WTC11 (cell line): ENCODE results near the gene C16orf90. TPM values are rescaled to one million over a fixed set of nuclear protein-coding genes. Genes with fewer than 3 reads are reported as not detected.

Experiments used
- ATAC-seq: fragments of 200-7000 bp; cut with Tn5 transposase; 2 replicates; pipeline ENCODE4 v1.10.0; 2021; ENCODE audit warnings: mild to moderate bottlenecking, moderate library complexity
- Bru-seq: library from RNA; stranded (reverse); fragments of 400-500 nt; gene quantifications from one replicate; lab custom pipeline; 2021; lab: Mats Ljungman, UMichigan
- CTCF ChIA-PET: fragments of 300-600 bp; sonication (Branson Sonifier 250); formaldehyde crosslinking; loops from one replicate; lab custom pipeline; 2021; ENCODE audit warnings: antibody characterized with exemption; lab: Charles Lee
- POLR2A ChIA-PET: fragments of 350-600 bp; sonication (Branson Sonifier 250); formaldehyde crosslinking; loops from one replicate; lab custom pipeline; 2021; ENCODE audit warnings: antibody characterized with exemption; lab: Charles Lee
- DNase-seq: peaks from one replicate; pipeline ENCODE4 v3.0.0; 2021; ENCODE audit warnings: low spot score
- H3K27ac Mint-ChIP-seq: 2 replicates; pipeline ENCODE4 v1.8.0; 2021; ENCODE audit warnings: mixed read lengths
- H3K27me3 Mint-ChIP-seq: 2 replicates; pipeline ENCODE4 v1.8.0; 2021; ENCODE audit warnings: low read depth, mild to moderate bottlenecking, moderate library complexity, mixed read lengths
- H3K36me3 Mint-ChIP-seq: 2 replicates; pipeline ENCODE4 v1.8.0; 2021; ENCODE audit warnings: mixed read lengths
- H3K4me1 Mint-ChIP-seq: 2 replicates; pipeline ENCODE4 v1.8.0; 2022; ENCODE audit warnings: mixed read lengths
- H3K4me3 Mint-ChIP-seq: 2 replicates; pipeline ENCODE4 v1.8.0; 2021; ENCODE audit warnings: mild to moderate bottlenecking, moderate library complexity, mixed read lengths
- H3K9me3 Mint-ChIP-seq: 2 replicates; pipeline ENCODE4 v1.8.0; 2021; ENCODE audit warnings: mixed read lengths
- CBFB ChIP-seq: sonication (generic); formaldehyde crosslinking; IDR thresholded peaks from 2 replicates; pipeline ENCODE4 v1.8.1; 2022; ENCODE audit warnings: mild to moderate bottlenecking, low read depth, missing genetic modification reagents
- GABPB1 ChIP-seq: sonication (generic); formaldehyde crosslinking; IDR thresholded peaks from 2 replicates; pipeline ENCODE4 v1.8.1; 2023; ENCODE audit warnings: mild to moderate bottlenecking, missing genetic modification reagents
- NR1H2 ChIP-seq: sonication (generic); formaldehyde crosslinking; IDR thresholded peaks from 2 replicates; pipeline ENCODE4 v1.9.0; 2021; ENCODE audit warnings: mild to moderate bottlenecking, moderate library complexity, missing genetic modification reagents
- NR2C2 ChIP-seq: sonication (generic); formaldehyde crosslinking; IDR thresholded peaks from 2 replicates; pipeline ENCODE4 v1.8.0; 2022; ENCODE audit warnings: mild to moderate bottlenecking, missing genetic modification reagents
- NR3C1 ChIP-seq: sonication (generic); formaldehyde crosslinking; conservative IDR thresholded peaks from 2 replicates; pipeline ENCODE4 v1.8.1; 2023; ENCODE audit warnings: low read depth, mild to moderate bottlenecking, missing genetic modification reagents
- OVOL2 ChIP-seq: fragments of 250-450 bp; sonication (Bioruptor Pico); IDR thresholded peaks from 2 replicates; pipeline ENCODE4 v1.9.0; 2021; ENCODE audit warnings: mild to moderate bottlenecking, borderline replicate concordance
- RELA ChIP-seq: sonication (generic); formaldehyde crosslinking; IDR thresholded peaks from 2 replicates; pipeline ENCODE4 v1.8.1; 2022; ENCODE audit warnings: missing genetic modification reagents, mild to moderate bottlenecking, borderline replicate concordance
- RORB ChIP-seq: fragments of 250-450 bp; sonication (Bioruptor Pico); IDR thresholded peaks from 2 replicates; pipeline ENCODE4 v1.9.0; 2021; ENCODE audit warnings: mild to moderate bottlenecking
- SMAD3 ChIP-seq: sonication (generic); formaldehyde crosslinking; IDR thresholded peaks from 2 replicates; pipeline ENCODE4 v1.8.0; 2022; ENCODE audit warnings: missing genetic modification reagents, mild to moderate bottlenecking, borderline replicate concordance
- SOX15 ChIP-seq: fragments of 250-450 bp; sonication (Bioruptor Pico); IDR thresholded peaks from 2 replicates; pipeline ENCODE4 v1.9.0; 2021; ENCODE audit warnings: mild to moderate bottlenecking
- ZNF232 ChIP-seq: sonication (generic); formaldehyde crosslinking; IDR thresholded peaks from 2 replicates; pipeline ENCODE4 v1.8.0; 2022; ENCODE audit warnings: mild to moderate bottlenecking, missing genetic modification reagents
- ZNF263 ChIP-seq: sonication (generic); formaldehyde crosslinking; IDR thresholded peaks from 2 replicates; pipeline ENCODE4 v1.8.1; 2022; ENCODE audit warnings: low read depth, mild to moderate bottlenecking, moderate library complexity, missing genetic modification reagents
- ZNF396 ChIP-seq: fragments of 250-450 bp; sonication (Bioruptor Pico); IDR thresholded peaks from 2 replicates; pipeline ENCODE4 v1.8.0; 2021; ENCODE audit warnings: mild to moderate bottlenecking, moderate library complexity, borderline replicate concordance
- ZNF423 ChIP-seq: fragments of 250-450 bp; sonication (Bioruptor Pico); IDR thresholded peaks from 2 replicates; pipeline ENCODE4 v2.1.2; 2022; ENCODE audit warnings: mild to moderate bottlenecking, moderate library complexity
- ZNF671 ChIP-seq: fragments of 250-450 bp; sonication (Bioruptor Pico); IDR thresholded peaks from 2 replicates; pipeline ENCODE4 v1.8.0; 2021; ENCODE audit warnings: mild to moderate bottlenecking
- long read RNA-seq, 3 experiments: library from RNA in 1 of 3; library from capped mRNA in 1 of 3; library from polyadenylated mRNA in 1 of 3; unstranded in 2 of 3; stranded (forward) in 1 of 3; transcript quantifications; one replicate each; pipeline ENCODE4 v2.0.0, GENCODE V29; 2021
- total RNA-seq: library from RNA; stranded (reverse); gene quantifications from 3 replicates; pipeline ENCODE4 v1.2.3, GENCODE V29; 2021
- TF ChIP-seq, protein P1 (sequence below): fragments of 250-450 bp; sonication (Bioruptor Pico); IDR thresholded peaks from 2 replicates; pipeline ENCODE4 v1.8.0; 2021; ENCODE audit warnings: mild to moderate bottlenecking
- TF ChIP-seq, protein P2 (sequence below): sonication (generic); formaldehyde crosslinking; IDR thresholded peaks from 2 replicates; pipeline ENCODE4 v1.8.1; 2022; ENCODE audit warnings: missing genetic modification reagents, borderline replicate concordance
- TF ChIP-seq, protein P3 (sequence below): sonication (generic); formaldehyde crosslinking; IDR thresholded peaks from 2 replicates; pipeline ENCODE4 v1.8.0; 2022; ENCODE audit warnings: mild to moderate bottlenecking, missing genetic modification reagents
- TF ChIP-seq, protein P4 (sequence below): sonication (generic); formaldehyde crosslinking; IDR thresholded peaks from 2 replicates; pipeline ENCODE4 v1.8.1; 2023; ENCODE audit warnings: mild to moderate bottlenecking, missing genetic modification reagents, moderate library complexity
- TF ChIP-seq, protein P5 (sequence below): sonication (generic); formaldehyde crosslinking; IDR thresholded peaks from 2 replicates; pipeline ENCODE4 v1.8.0; 2022; ENCODE audit warnings: mild to moderate bottlenecking, missing genetic modification reagents
- TF ChIP-seq, protein P6 (sequence below): sonication (generic); formaldehyde crosslinking; IDR thresholded peaks from 2 replicates; pipeline ENCODE4 v1.8.1; 2023; ENCODE audit warnings: mild to moderate bottlenecking, moderate library complexity, missing genetic modification reagents
- TF ChIP-seq, protein P7 (sequence below): sonication (generic); formaldehyde crosslinking; IDR thresholded peaks from 2 replicates; pipeline ENCODE4 v1.8.1; 2022; ENCODE audit warnings: mild to moderate bottlenecking, moderate library complexity, missing genetic modification reagents
- TF ChIP-seq, protein P8 (sequence below): sonication (generic); formaldehyde crosslinking; IDR thresholded peaks from 2 replicates; pipeline ENCODE4 v1.8.0; 2023; ENCODE audit warnings: missing genetic modification reagents

C16orf90 gene, protein sequence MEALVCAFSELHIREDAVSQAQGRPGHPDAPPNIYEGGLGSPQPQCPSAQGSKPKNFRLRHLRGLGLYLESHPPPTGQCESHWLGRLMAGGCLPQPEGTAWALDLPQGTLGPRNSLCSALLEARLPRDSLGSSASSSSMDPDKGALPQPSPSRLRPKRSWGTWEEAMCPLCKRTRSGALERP
- not detected in 3 replicates for total RNA-seq
- not detected for Bru-seq, nascent RNA
- long read RNA-seq, experiment 1, result 0 reads
- long read RNA-seq, experiment 2, result 0 reads
- long read RNA-seq, experiment 3, result 0 reads

DNA sequence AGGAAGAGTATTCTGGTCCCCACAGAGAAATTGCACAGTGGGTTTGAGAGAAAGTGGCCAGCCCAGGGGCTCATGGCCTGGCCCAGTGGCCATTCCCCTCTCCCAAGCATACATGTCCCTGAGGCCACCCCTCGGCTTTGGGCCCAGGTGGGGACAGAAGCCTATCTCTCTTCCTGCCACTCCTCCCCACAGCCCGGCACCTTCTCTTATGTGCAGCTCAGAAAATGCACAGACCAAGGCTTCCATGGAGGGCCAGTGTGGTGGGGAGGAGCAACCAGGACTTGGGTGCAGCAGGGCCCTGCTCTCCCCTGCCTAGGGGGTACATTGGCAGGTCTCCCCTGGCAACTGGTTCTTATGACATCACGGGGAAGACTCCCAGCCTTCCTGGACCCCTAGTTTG lies at the start of gene C16orf90:
Gene C16orf90, minus strand, starts transcription at position 314 of the 400 bp plus-strand sequence. Its CDS starts 68 bp downstream, at position 246.
- POLR2A ChIA-PET, result no interaction called here
- CTCF ChIA-PET, result no interaction called here
- TF ChIP-seq, protein P1, sequence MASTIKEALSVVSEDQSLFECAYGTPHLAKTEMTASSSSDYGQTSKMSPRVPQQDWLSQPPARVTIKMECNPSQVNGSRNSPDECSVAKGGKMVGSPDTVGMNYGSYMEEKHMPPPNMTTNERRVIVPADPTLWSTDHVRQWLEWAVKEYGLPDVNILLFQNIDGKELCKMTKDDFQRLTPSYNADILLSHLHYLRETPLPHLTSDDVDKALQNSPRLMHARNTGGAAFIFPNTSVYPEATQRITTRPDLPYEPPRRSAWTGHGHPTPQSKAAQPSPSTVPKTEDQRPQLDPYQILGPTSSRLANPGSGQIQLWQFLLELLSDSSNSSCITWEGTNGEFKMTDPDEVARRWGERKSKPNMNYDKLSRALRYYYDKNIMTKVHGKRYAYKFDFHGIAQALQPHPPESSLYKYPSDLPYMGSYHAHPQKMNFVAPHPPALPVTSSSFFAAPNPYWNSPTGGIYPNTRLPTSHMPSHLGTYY, result no peak
- no peak for TF ChIP-seq ZNF423 (CRISPR knock-in tag)
- TF ChIP-seq NR2C2, result no peak
- DNase-seq (no peak), ATAC-seq (no peak)
- no peak within 1 kb of the TSS for H3K4me3 Mint-ChIP-seq
- H3K36me3 Mint-ChIP-seq, result no peaks in the 10 kb centered on the region
- H3K27ac Mint-ChIP-seq, result no peak within 1 kb of the TSS
- no peaks in the 10 kb centered on the region for H3K27me3 Mint-ChIP-seq
- no peaks in the 10 kb centered on the region for H3K4me1 Mint-ChIP-seq
- no peaks in the 10 kb centered on the region for H3K9me3 Mint-ChIP-seq

DNA sequence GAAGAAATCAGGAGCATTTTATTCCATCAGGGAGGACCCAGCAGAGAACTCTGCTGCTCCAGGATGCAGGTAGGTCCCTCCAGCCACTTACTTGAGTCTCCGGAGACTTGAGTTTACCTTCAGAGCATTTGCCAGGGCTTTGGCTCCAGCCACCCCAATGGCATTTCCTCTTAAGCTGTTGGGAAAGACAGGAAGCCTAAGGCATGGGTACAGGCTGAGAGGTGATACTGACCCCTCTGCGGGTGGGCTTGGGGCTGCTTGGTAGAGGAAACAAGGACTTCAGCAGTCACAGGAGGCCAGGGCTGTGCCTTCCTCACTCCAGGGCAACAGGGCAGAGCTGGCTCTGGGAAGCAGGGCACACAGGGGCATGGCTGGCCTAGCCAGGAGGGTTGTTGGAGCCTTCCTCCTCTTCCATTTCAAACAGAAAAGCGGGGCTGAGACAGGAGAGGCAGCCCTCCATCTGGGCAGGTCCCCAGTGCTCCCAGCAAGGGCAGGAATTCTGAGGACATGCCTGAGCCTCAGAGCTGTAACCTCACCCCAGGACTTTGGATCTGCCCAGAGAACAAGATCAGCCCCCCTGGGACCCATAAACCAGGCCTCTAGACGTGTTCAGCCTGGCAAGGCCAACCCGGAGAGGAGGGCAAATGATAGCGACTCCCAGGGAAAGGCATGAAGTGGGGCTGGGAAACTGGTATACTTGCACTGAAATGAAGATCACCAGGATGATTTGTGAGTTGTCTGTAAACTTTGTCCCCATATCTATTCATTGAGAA lies 47.5 kb upstream of the C16orf90 start:
- DNase-seq, result no peak
- no peaks in the 10 kb centered on the region for H3K9me3 Mint-ChIP-seq
- ChIA-PET CTCF (no interaction called here), POLR2A (interaction anchor here (0.6 kb wide), 1 partner anchor 31 kb away, joined by 4 read pairs; no protein-coding TSS in a partner anchor)
- no peaks in the 10 kb centered on the region for H3K27me3 Mint-ChIP-seq
- H3K27ac Mint-ChIP-seq, result no peak overlapping the region
- peaks cover 8% of the 10 kb centered on the region for H3K4me1 Mint-ChIP-seq
- TF ChIP-seq, protein P2, sequence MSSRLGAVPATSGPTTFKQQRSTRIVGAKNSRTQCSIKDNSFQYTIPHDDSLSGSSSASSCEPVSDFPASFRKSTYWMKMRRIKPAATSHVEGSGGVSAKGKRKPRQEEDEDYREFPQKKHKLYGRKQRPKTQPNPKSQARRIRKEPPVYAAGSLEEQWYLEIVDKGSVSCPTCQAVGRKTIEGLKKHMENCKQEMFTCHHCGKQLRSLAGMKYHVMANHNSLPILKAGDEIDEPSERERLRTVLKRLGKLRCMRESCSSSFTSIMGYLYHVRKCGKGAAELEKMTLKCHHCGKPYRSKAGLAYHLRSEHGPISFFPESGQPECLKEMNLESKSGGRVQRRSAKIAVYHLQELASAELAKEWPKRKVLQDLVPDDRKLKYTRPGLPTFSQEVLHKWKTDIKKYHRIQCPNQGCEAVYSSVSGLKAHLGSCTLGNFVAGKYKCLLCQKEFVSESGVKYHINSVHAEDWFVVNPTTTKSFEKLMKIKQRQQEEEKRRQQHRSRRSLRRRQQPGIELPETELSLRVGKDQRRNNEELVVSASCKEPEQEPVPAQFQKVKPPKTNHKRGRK (CRISPR knock-in tag), result no peak
- TF ChIP-seq, protein P3, sequence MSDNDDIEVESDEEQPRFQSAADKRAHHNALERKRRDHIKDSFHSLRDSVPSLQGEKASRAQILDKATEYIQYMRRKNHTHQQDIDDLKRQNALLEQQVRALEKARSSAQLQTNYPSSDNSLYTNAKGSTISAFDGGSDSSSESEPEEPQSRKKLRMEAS (CRISPR knock-in tag), result no peak
- no peak for TF ChIP-seq ZNF396
- TF ChIP-seq, protein P4, sequence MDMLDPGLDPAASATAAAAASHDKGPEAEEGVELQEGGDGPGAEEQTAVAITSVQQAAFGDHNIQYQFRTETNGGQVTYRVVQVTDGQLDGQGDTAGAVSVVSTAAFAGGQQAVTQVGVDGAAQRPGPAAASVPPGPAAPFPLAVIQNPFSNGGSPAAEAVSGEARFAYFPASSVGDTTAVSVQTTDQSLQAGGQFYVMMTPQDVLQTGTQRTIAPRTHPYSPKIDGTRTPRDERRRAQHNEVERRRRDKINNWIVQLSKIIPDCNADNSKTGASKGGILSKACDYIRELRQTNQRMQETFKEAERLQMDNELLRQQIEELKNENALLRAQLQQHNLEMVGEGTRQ (CRISPR knock-in tag), result no peak
- no peak for TF ChIP-seq ZNF263 (CRISPR knock-in tag)
- TF ChIP-seq, protein P5, sequence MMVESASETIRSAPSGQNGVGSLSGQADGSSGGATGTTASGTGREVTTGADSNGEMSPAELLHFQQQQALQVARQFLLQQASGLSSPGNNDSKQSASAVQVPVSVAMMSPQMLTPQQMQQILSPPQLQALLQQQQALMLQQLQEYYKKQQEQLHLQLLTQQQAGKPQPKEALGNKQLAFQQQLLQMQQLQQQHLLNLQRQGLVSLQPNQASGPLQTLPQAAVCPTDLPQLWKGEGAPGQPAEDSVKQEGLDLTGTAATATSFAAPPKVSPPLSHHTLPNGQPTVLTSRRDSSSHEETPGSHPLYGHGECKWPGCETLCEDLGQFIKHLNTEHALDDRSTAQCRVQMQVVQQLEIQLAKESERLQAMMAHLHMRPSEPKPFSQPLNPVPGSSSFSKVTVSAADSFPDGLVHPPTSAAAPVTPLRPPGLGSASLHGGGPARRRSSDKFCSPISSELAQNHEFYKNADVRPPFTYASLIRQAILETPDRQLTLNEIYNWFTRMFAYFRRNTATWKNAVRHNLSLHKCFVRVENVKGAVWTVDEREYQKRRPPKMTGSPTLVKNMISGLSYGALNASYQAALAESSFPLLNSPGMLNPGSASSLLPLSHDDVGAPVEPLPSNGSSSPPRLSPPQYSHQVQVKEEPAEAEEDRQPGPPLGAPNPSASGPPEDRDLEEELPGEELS (CRISPR knock-in tag), result no peak
- TF ChIP-seq NR3C1 (CRISPR knock-in tag), result no peak
- TF ChIP-seq RORB (CRISPR knock-in tag), result no peak
- no peak for TF ChIP-seq CBFB (CRISPR knock-in tag)
- TF ChIP-seq, protein P6, sequence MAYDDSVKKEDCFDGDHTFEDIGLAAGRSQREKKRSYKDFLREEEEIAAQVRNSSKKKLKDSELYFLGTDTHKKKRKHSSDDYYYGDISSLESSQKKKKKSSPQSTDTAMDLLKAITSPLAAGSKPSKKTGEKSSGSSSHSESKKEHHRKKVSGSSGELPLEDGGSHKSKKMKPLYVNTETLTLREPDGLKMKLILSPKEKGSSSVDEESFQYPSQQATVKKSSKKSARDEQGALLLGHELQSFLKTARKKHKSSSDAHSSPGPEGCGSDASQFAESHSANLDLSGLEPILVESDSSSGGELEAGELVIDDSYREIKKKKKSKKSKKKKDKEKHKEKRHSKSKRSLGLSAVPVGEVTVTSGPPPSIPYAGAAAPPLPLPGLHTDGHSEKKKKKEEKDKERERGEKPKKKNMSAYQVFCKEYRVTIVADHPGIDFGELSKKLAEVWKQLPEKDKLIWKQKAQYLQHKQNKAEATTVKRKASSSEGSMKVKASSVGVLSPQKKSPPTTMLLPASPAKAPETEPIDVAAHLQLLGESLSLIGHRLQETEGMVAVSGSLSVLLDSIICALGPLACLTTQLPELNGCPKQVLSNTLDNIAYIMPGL (CRISPR knock-in tag), result no peak
- TF ChIP-seq, protein P7, sequence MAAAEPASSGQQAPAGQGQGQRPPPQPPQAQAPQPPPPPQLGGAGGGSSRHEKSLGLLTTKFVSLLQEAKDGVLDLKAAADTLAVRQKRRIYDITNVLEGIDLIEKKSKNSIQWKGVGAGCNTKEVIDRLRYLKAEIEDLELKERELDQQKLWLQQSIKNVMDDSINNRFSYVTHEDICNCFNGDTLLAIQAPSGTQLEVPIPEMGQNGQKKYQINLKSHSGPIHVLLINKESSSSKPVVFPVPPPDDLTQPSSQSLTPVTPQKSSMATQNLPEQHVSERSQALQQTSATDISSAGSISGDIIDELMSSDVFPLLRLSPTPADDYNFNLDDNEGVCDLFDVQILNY (CRISPR knock-in tag), result no peak
- TF ChIP-seq ZNF232 (CRISPR knock-in tag), result no peak
- TF ChIP-seq RELA (CRISPR knock-in tag), result no peak
- TF ChIP-seq SMAD3 (CRISPR knock-in tag), result no peak
- TF ChIP-seq GABPB1, result no peak
- TF ChIP-seq SOX15, result no peak
- no peak for TF ChIP-seq ZNF671
- TF ChIP-seq, protein P8, sequence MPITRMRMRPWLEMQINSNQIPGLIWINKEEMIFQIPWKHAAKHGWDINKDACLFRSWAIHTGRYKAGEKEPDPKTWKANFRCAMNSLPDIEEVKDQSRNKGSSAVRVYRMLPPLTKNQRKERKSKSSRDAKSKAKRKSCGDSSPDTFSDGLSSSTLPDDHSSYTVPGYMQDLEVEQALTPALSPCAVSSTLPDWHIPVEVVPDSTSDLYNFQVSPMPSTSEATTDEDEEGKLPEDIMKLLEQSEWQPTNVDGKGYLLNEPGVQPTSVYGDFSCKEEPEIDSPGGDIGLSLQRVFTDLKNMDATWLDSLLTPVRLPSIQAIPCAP (CRISPR knock-in tag), result no peak
- no peak for TF ChIP-seq NR1H2 (CRISPR knock-in tag)
- TF ChIP-seq OVOL2, result no peak
- ATAC-seq, result no peak; the same call in 1 of the 2 replicates
- H3K36me3 Mint-ChIP-seq, result 0 out of 2 replicates have a peak, but pooled peaks cover 4% of the 10 kb centered on the region
- H3K4me3 Mint-ChIP-seq, result no peak overlapping the region
